IMR-90 (cell line): ENCODE measurements around the gene XIAP. TPM values are rescaled to one million over a fixed set of nuclear protein-coding genes. Genes with fewer than 3 reads are reported as not detected.
"Not testable (repeated sequence)": the region's sequence is repeated elsewhere in the genome, so short reads cannot be mapped to it uniquely, and the experiment has no call there.

Experiments
- ATAC-seq: fragments of 200-7000 bp; cut with Tn5 transposase; 2 replicates; pipeline ENCODE4 v1.9.1; 2020; ENCODE audit warnings: low read depth, mild to moderate bottlenecking, moderate library complexity
- BruUV-seq: library from RNA; stranded (reverse); fragments of 400-500 nt; replicated peaks from 2 replicates; lab custom pipeline; 2021; lab: Mats Ljungman, UMichigan
- CTCF ChIA-PET: fragments of 300-600 bp; formaldehyde crosslinking; extraction: SDS; loops from one replicate; lab custom pipeline; 2021; ENCODE audit warnings: antibody characterized with exemption; lab: Yijun Ruan, JAX
- POLR2A ChIA-PET: fragments of 300-600 bp; sonication (Branson Sonifier 250); formaldehyde crosslinking; loops from one replicate; lab custom pipeline; 2022; ENCODE audit warnings: antibody characterized with exemption; ENCODE audit not compliant: unreplicated experiment; lab: Charles Lee
- DNase-seq: peaks from one replicate; pipeline ENCODE4 v3.0.0; 2013
- H2AFZ ChIP-seq: replicated peaks from 2 replicates; pipeline ENCODE3; 2013; ENCODE audit warnings: low read length, mild to moderate bottlenecking; ENCODE audit not compliant: poor library complexity
- H2AK5ac ChIP-seq: 2 replicates; pipeline ENCODE4 v1.6.1; 2013; ENCODE audit warnings: low read depth, low read length, inconsistent platforms
- H2AK9ac ChIP-seq: replicated peaks from 2 replicates; pipeline ENCODE3; 2013; ENCODE audit warnings: mild to moderate bottlenecking, low read depth, low read length, moderate library complexity; ENCODE audit not compliant: poor library complexity
- H2BK120ac ChIP-seq: 2 replicates; pipeline ENCODE4 v1.6.1; 2013; ENCODE audit warnings: low read depth, low read length, inconsistent platforms
- H2BK15ac ChIP-seq: 3 replicates; pipeline ENCODE4 v1.6.1; 2013; ENCODE audit warnings: low read depth, low read length, inconsistent platforms
- H2BK20ac ChIP-seq: 2 replicates; pipeline ENCODE4 v1.6.1; 2013; ENCODE audit warnings: low read depth, mild to moderate bottlenecking, inconsistent platforms, low read length, moderate library complexity
- H2BK5ac ChIP-seq: 2 replicates; pipeline ENCODE4 v1.6.1; 2013; ENCODE audit warnings: mild to moderate bottlenecking, low read depth, low read length, inconsistent platforms; ENCODE audit not compliant: poor library complexity, severe bottlenecking
- H3K14ac ChIP-seq: replicated peaks from 2 replicates; pipeline ENCODE4 v1.6.1; 2013; ENCODE audit warnings: low read depth, low read length, inconsistent platforms
- H3K18ac ChIP-seq: 2 replicates; pipeline ENCODE4 v1.6.1; 2013; ENCODE audit warnings: low read depth, low read length, control low read depth
- H3K23ac ChIP-seq: 2 replicates; pipeline ENCODE4 v1.6.1; 2013; ENCODE audit warnings: low read depth, low read length, inconsistent platforms
- H3K27ac ChIP-seq: 2 replicates; pipeline ENCODE4 v1.5.1; 2013; ENCODE audit warnings: mild to moderate bottlenecking, control low read depth, low read length; ENCODE audit not compliant: insufficient read depth
- H3K27me3 ChIP-seq: 2 replicates; pipeline ENCODE4 v1.6.1; 2013; ENCODE audit warnings: low read length; ENCODE audit not compliant: control insufficient read depth, insufficient read depth
- H3K36me3 ChIP-seq: 2 replicates; pipeline ENCODE4 v1.6.1; 2013; ENCODE audit warnings: low read length, mixed read lengths; ENCODE audit not compliant: control insufficient read depth, insufficient read depth
- H3K4ac ChIP-seq: 2 replicates; pipeline ENCODE4 v1.6.1; 2013; ENCODE audit warnings: low read depth, low read length, inconsistent platforms
- H3K4me1 ChIP-seq: 2 replicates; pipeline ENCODE4 v1.6.1; 2013; ENCODE audit warnings: low read length, mixed read lengths; ENCODE audit not compliant: control insufficient read depth, insufficient read depth
- H3K4me2 ChIP-seq: 2 replicates; pipeline ENCODE4 v1.6.1; 2013; ENCODE audit warnings: low read depth, mild to moderate bottlenecking, control low read depth, low read length, moderate library complexity
- H3K4me3 ChIP-seq: 2 replicates; pipeline ENCODE4 v1.5.1; 2013; ENCODE audit warnings: low read depth, mild to moderate bottlenecking, control low read depth, low read length, moderate library complexity; ENCODE audit not compliant: insufficient read depth
- H3K56ac ChIP-seq: 2 replicates; pipeline ENCODE4 v1.6.1; 2013; ENCODE audit warnings: low read length, inconsistent platforms; ENCODE audit not compliant: insufficient read depth; ENCODE audit errors: extremely low read depth
- H3K79me1 ChIP-seq, 2 experiments: 2 replicates each; pipeline ENCODE4 v1.6.1; 2013; ENCODE audit warnings: low read length in 2 of 2, inconsistent platforms in 1 of 2, low read depth in 1 of 2
- H3K9ac ChIP-seq: 2 replicates; pipeline ENCODE4 v1.6.1; 2013; ENCODE audit warnings: low read depth, low read length, control low read depth
- H3K9me1 ChIP-seq: 2 replicates; pipeline ENCODE4 v1.6.1; 2013; ENCODE audit warnings: low read length, inconsistent platforms; ENCODE audit not compliant: insufficient read depth
- H3K9me3 ChIP-seq: 2 replicates; pipeline ENCODE4 v1.6.1; 2013; ENCODE audit warnings: low read length; ENCODE audit not compliant: control insufficient read depth, insufficient read depth
- H4K20me1 ChIP-seq: 2 replicates; pipeline ENCODE4 v1.6.1; 2013; ENCODE audit warnings: low read length, inconsistent platforms; ENCODE audit not compliant: insufficient read depth
- H4K5ac ChIP-seq: 2 replicates; pipeline ENCODE4 v1.6.1; 2013; ENCODE audit warnings: mild to moderate bottlenecking, low read depth, low read length, control low read depth
- H4K8ac ChIP-seq, 2 experiments: 2 replicates each; pipeline ENCODE4 v1.6.1; 2013; ENCODE audit warnings: low read depth in 2 of 2, low read length in 2 of 2, control low read depth in 1 of 2, inconsistent platforms in 1 of 2
- H4K91ac ChIP-seq: 2 replicates; pipeline ENCODE4 v1.6.1; 2013; ENCODE audit warnings: low read depth, low read length, inconsistent platforms; ENCODE audit not compliant: insufficient read depth
- WGBS, 2 experiments: methylation state at CpG; one replicate each; pipeline versions ENCODE4 v1.1.5 to v1.1.7; 2013; ENCODE audit warnings: missing lambda C conversion rate in 2 of 2; ENCODE audit not compliant: insufficient read length in 1 of 2; ENCODE audit errors: extremely low coverage in 2 of 2; 5-methylcytosine and 5-hydroxymethylcytosine counted together
- dilution Hi-C: fragments of 300-500 bp; cut with HindIII; formaldehyde crosslinking; loops from one replicate; pipeline ENCODE4 v1.14.3; 2018; ENCODE audit warnings: low sequenced_read_pairs; ENCODE audit not compliant: unreplicated experiment
- in situ Hi-C: fragments of 300-500 bp; cut with MboI; formaldehyde crosslinking; loops from 3 replicates; pipeline ENCODE4 v1.14.3; 2019; ENCODE audit warnings: low sequenced_read_pairs, inconsistent platforms, mixed read lengths
- intact Hi-C: fragments of 100-400 bp; cut with micrococcal nuclease; formaldehyde crosslinking; loops from 2 replicates; pipeline ENCODE4 v1.10.0; 2022
- polyA plus RNA-seq, 3 experiments: library from polyadenylated mRNA; depleted of rRNA; stranded (reverse); fragments of >200 nt; gene quantifications; 2 replicates each; pipeline ENCODE4 v1.2.3, GENCODE V29; 2012; ENCODE audit warnings: low replicate concordance in 1 of 3
- total RNA-seq: library from RNA; depleted of rRNA; stranded (reverse); fragments of >200 nt; gene quantifications from 2 replicates; pipeline ENCODE4 v1.2.3, GENCODE V29; 2012

The XIAP gene
- total and polyA plus RNA-seq, 2 of the 4 experiments (the other 2 are of a cell fraction) = 8.1 to 17.4 TPM

GRCh38 chrX:123903261-123903660 lies 43.4 kb downstream of the XIAP start:
- in situ Hi-C loops, H4K91ac ChIP-seq, H3K4me3 ChIP-seq, H2BK15ac ChIP-seq, H3K23ac ChIP-seq, H3K27ac ChIP-seq, BruUV-seq, H3K9ac ChIP-seq, H2AFZ ChIP-seq, H3K9me1 ChIP-seq, H2BK20ac ChIP-seq, H3K4ac ChIP-seq, H2BK120ac ChIP-seq, H3K56ac ChIP-seq, CTCF ChIA-PET, H3K4me1 ChIP-seq, H3K18ac ChIP-seq, H2AK5ac ChIP-seq, DNase-seq, POLR2A ChIA-PET, dilution Hi-C loops, H4K20me1 ChIP-seq, H3K4me2 ChIP-seq, H4K5ac ChIP-seq, H3K9me3 ChIP-seq, H2BK5ac ChIP-seq, H3K14ac ChIP-seq, H3K79me1 ChIP-seq, H2AK9ac ChIP-seq, ATAC-seq, H4K8ac ChIP-seq, intact Hi-C loops, H3K27me3 ChIP-seq: not testable (repeated sequence)
- WGBS, 2 experiments = no CpG with 5 or more reads among the region's 7 CpGs
- peaks cover 10% of the 10 kb centered on the region for H3K36me3 ChIP-seq
